Astrocyte of the spinal cord (primary cell): ENCODE data around the gene DLGAP5.

Experiments used
- DNase-seq: peaks from one replicate; pipeline ENCODE4 v3.0.0; 2011; ENCODE audit warnings: low read depth, low spot score
- H3K4me3 ChIP-seq: 2 replicates; pipeline ENCODE4 v1.5.1; 2011; ENCODE audit warnings: low read depth, mild to moderate bottlenecking, low read length, moderate library complexity
- CTCF ChIP-seq: IDR thresholded peaks from 2 replicates; pipeline ENCODE4 v1.5.1; 2012; ENCODE audit warnings: low read depth, mild to moderate bottlenecking, low read length, inconsistent platforms
- in situ Hi-C: cut with HindIII; loops from 2 replicates; pipeline ENCODE4 v1.10.0; 2017; ENCODE audit warnings: low sequenced_read_pairs

The DLGAP5 gene

GRCh38 chr14:55191203-55192053 is at the start of gene DLGAP5:
Gene DLGAP5, minus strand, starts transcription at chr14:55191585. Its CDS starts 2,406 bp downstream, at chr14:55189179.
- peak; percentile 96 for DNase-seq
- peak within 1 kb of the TSS; percentile 92 for H3K4me3 ChIP-seq
- no peak for TF ChIP-seq CTCF
- in situ Hi-C loops = no loop called here

GRCh38 chr14:55240526-55241178 is 49.3 kb upstream of the DLGAP5 start:
- in situ Hi-C loops = no loop called here

GRCh38 chr14:55239320-55239719 is 47.9 kb upstream of the DLGAP5 start:
- in situ Hi-C loops = no loop called here
- no peak for TF ChIP-seq CTCF
- DNase-seq = no peak
- no peak overlapping the region for H3K4me3 ChIP-seq

More at GRCh38 chr14:55240526-55241178, 49.3 kb upstream of the DLGAP5 start:
- no peak for TF ChIP-seq CTCF
- H3K4me3 ChIP-seq = no peak overlapping the region
- peak; percentile 14 for DNase-seq

- in situ Hi-C loops = no loop called here
- no peak overlapping the region for H3K4me3 ChIP-seq
- TF ChIP-seq CTCF = no peak
- DNase-seq = no peak
Measured at GRCh38 chr14:55238019-55238680, 46.8 kb upstream of the DLGAP5 start.

- H3K4me3 ChIP-seq = no peak overlapping the region
- TF ChIP-seq CTCF = no peak
- no peak for DNase-seq
- in situ Hi-C loops = no loop called here
Measured at GRCh38 chr14:55233591-55233990, 42.2 kb upstream of the DLGAP5 start.

- in situ Hi-C loops = no loop called here
- DNase-seq = no peak
- no peak overlapping the region for H3K4me3 ChIP-seq
- TF ChIP-seq CTCF = no peak
Measured at GRCh38 chr14:55228261-55228660, 36.9 kb upstream of the DLGAP5 start.
